K562 (cell line): ENCODE measurements around the gene RCOR1. TPM values are rescaled to one million over a fixed set of nuclear protein-coding genes. Genes with fewer than 3 reads are reported as not detected.

Experiments used
- ATAC-seq: fragments of 200-7000 bp; cut with Tn5 transposase; 3 replicates; pipeline ENCODE4 v1.9.1; 2020; ENCODE audit warnings: moderate library complexity
- BruUV-seq: library from RNA; stranded (reverse); fragments of 400-500 nt; replicated peaks from 2 replicates; lab custom pipeline; 2021; lab: Mats Ljungman, UMichigan
- CTCF ChIA-PET: fragments of 300-600 bp; formaldehyde crosslinking; extraction: SDS; loops from one replicate; lab custom pipeline; 2021; ENCODE audit warnings: low intra/inter-chr PET ratio; lab: Yijun Ruan, JAX
- POLR2A ChIA-PET: fragments of 300-600, 350-650 bp; sonication (Branson Sonifier 250); formaldehyde crosslinking; extraction: SDS; loops from one replicate; lab custom pipeline; 2021; ENCODE audit warnings: antibody characterized with exemption, inconsistent platforms; lab: Yijun Ruan, JAX
- DNase-seq, 4 experiments: peaks; one replicate each; pipeline versions ENCODE4 v3.0.0 to v3.0.0-alpha.2; 2011 to 2018; ENCODE audit warnings: low spot score in 3 of 4, mixed read lengths in 3 of 4; ENCODE audit errors: extremely low read depth in 1 of 4
- FAIRE-seq: peaks from 2 replicates; lab custom pipeline; 2011; peaks lifted over from hg19 to GRCh38; lab: Jason Lieb, UNC
- H2AFZ ChIP-seq: 2 replicates; pipeline ENCODE4 v1.6.0; 2011; ENCODE audit warnings: low read depth, low read length, control low read depth, inconsistent platforms
- H3K27ac ChIP-seq: fragments of 200-600 bp; 3 replicates; pipeline ENCODE4 v1.8.0; 2011; ENCODE audit warnings: low read depth, mild to moderate bottlenecking, control low read depth, inconsistent platforms, low read length, moderate library complexity, mixed read lengths; ENCODE audit errors: extremely low read depth
- H3K27me3 ChIP-seq, 2 experiments: fragments of 300-600 bp in 1 of 2; 2 replicates in 1 of 2; 3 replicates in 1 of 2; pipeline versions ENCODE4 v1.6.0 to v1.8.0; 2011; ENCODE audit warnings: inconsistent platforms in 2 of 2, low read length in 2 of 2, mild to moderate bottlenecking in 1 of 2, mixed read lengths in 1 of 2, moderate library complexity in 1 of 2; ENCODE audit not compliant: control insufficient read depth in 2 of 2, insufficient read depth in 2 of 2
- H3K36me3 ChIP-seq: fragments of 300-600 bp; 3 replicates; pipeline ENCODE4 v1.8.0; 2011; ENCODE audit warnings: mild to moderate bottlenecking, low read length, inconsistent platforms; ENCODE audit not compliant: control insufficient read depth, insufficient read depth
- H3K4me1 ChIP-seq, 2 experiments: fragments of 200-600 bp in 1 of 2; replicated peaks in 1 of 2; 2 replicates in 1 of 2; 3 replicates in 1 of 2; pipeline versions ENCODE4 v1.5.1 to v1.8.0; 2011; ENCODE audit warnings: inconsistent platforms in 2 of 2, low read length in 2 of 2, mild to moderate bottlenecking in 1 of 2, mixed read lengths in 1 of 2, moderate library complexity in 1 of 2; ENCODE audit not compliant: control insufficient read depth in 2 of 2, insufficient read depth in 2 of 2
- H3K4me2 ChIP-seq: 2 replicates; pipeline ENCODE4 v1.6.1; 2011; ENCODE audit warnings: low read length, control low read depth, inconsistent platforms, mixed read lengths; ENCODE audit not compliant: insufficient read depth
- H3K4me3 ChIP-seq: fragments of 200-600 bp; sonication (generic), shearing (Covaris generic); 2 replicates; pipeline ENCODE4 v1.5.1; 2016; ENCODE audit warnings: control low read depth, inconsistent platforms
- H3K79me2 ChIP-seq: fragments of 200-600 bp; 3 replicates; pipeline ENCODE4 v1.8.0; 2011; ENCODE audit warnings: low read length, inconsistent platforms; ENCODE audit not compliant: control insufficient read depth, insufficient read depth
- H3K9ac ChIP-seq, 2 experiments: 2 replicates each; pipeline versions ENCODE4 v1.6.0 to v1.6.1; 2011; ENCODE audit warnings: low read depth in 2 of 2, low read length in 2 of 2, control low read depth in 1 of 2, inconsistent platforms in 1 of 2, mild to moderate bottlenecking in 1 of 2, mixed read lengths in 1 of 2; ENCODE audit not compliant: insufficient read depth in 1 of 2
- H3K9me1 ChIP-seq: one replicate; pipeline ENCODE4 v1.6.0; 2011; ENCODE audit warnings: inconsistent platforms, mild to moderate bottlenecking, low read length, moderate library complexity; ENCODE audit not compliant: control insufficient read depth, insufficient read depth
- H3K9me3 ChIP-seq: replicated peaks from 2 replicates; pipeline ENCODE4 v1.5.1; 2011; ENCODE audit warnings: low read depth, low read length, inconsistent platforms; ENCODE audit not compliant: control insufficient read depth, insufficient read depth
- H4K20me1 ChIP-seq: replicated peaks from 2 replicates; pipeline ENCODE4 v1.6.1; 2011; ENCODE audit warnings: low read length, inconsistent platforms, mixed read lengths; ENCODE audit not compliant: control insufficient read depth, insufficient read depth
- NR2C1 ChIP-seq, 2 experiments: fragments of 450-650 bp; IDR thresholded peaks; 2 replicates each; pipeline ENCODE4 v1.6.1; 2017; ENCODE audit warnings: mild to moderate bottlenecking in 2 of 2, antibody characterized with exemption in 1 of 2, inconsistent platforms in 1 of 2, missing compliant biosample characterization in 1 of 2, missing genetic modification characterization in 1 of 2
- POLR2A ChIP-seq: fragments of 450-650 bp; conservative IDR thresholded peaks from 2 replicates; pipeline ENCODE4 v1.6.1; 2016
- SMARCA5 ChIP-seq: fragments of 450-650 bp; IDR thresholded peaks from 2 replicates; pipeline ENCODE4 v1.6.1; 2016
- SPI1 ChIP-seq: IDR thresholded peaks from 2 replicates; pipeline ENCODE4 v1.6.1; 2011; ENCODE audit warnings: low read depth, low read length, control low read depth, borderline replicate concordance
- ZBTB40 ChIP-seq, 2 experiments: fragments of 450-650 bp in 1 of 2; sonication (generic) in 1 of 2; formaldehyde crosslinking in 1 of 2; IDR thresholded peaks; 2 replicates each; pipeline versions ENCODE4 v1.7.1 to v1.9.0; 2016 to 2022; ENCODE audit warnings: inconsistent platforms in 1 of 2, mild to moderate bottlenecking in 1 of 2, missing genetic modification reagents in 1 of 2
- ZNF175 ChIP-seq: fragments of 200-800 bp; sonication (Bioruptor generic); IDR thresholded peaks from 2 replicates; pipeline ENCODE4 v1.6.1; 2016; ENCODE audit warnings: low read depth, mild to moderate bottlenecking, missing genetic modification characterization, missing compliant biosample characterization
- ZNF316 ChIP-seq: fragments of 450-650 bp; IDR thresholded peaks from 2 replicates; pipeline ENCODE4 v1.6.1; 2016
- ZNF584 ChIP-seq: fragments of 200-800 bp; sonication (Bioruptor generic); IDR thresholded peaks from 2 replicates; pipeline ENCODE4 v1.6.1; 2016; ENCODE audit warnings: low read depth, mild to moderate bottlenecking, missing genetic modification characterization, missing compliant biosample characterization
- WGBS: fragments of 100-300 bp; shearing (Covaris generic); methylation state at CpG from one replicate; pipeline ENCODE4 v1.1.6; 2016; ENCODE audit warnings: low coverage, mixed read lengths; ENCODE audit not compliant: insufficient coverage; ENCODE audit errors: missing lambda C conversion rate; 5-methylcytosine and 5-hydroxymethylcytosine counted together
- in situ Hi-C: fragments of 300-500 bp; cut with MboI; formaldehyde crosslinking; loops from 4 replicates; pipeline ENCODE4 v1.15.0; 2018; ENCODE audit warnings: inconsistent platforms, mixed read lengths
- intact Hi-C: fragments of 100-400 bp; cut with micrococcal nuclease; formaldehyde crosslinking; loops from 2 replicates; pipeline ENCODE4 v1.14.2; 2022
- polyA plus RNA-seq, 8 experiments: library from polyadenylated mRNA; depleted of rRNA in 4 of 8; stranded (reverse) in 5 of 8; unstranded in 3 of 8; fragments of >200 nt; fragmentation: Nextera tagmentation in 2 of 8; fragmentation: Illumina TruSeq in 1 of 8; extraction: Ambion mirVana in 2 of 8; extraction: Trizol in 1 of 8; gene quantifications; 2 replicates each; pipeline versions ENCODE4 v1.2.1 to v1.2.3, GENCODE V29; 2011 to 2014; ENCODE audit warnings: inconsistent platforms in 1 of 8, missing spikeins in 1 of 8
- total RNA-seq, 7 experiments: library from RNA; depleted of rRNA in 6 of 7; stranded (reverse); fragments of >200 nt in 6 of 7; fragmentation: Illumina TruSeq in 2 of 7; extraction: Trizol in 2 of 7; gene quantifications; 2 replicates each; pipeline versions ENCODE4 v1.2.1 to v1.2.3, GENCODE V29; 2011 to 2021; ENCODE audit warnings: low replicate concordance in 1 of 7

RCOR1 gene
- total and polyA plus RNA-seq, 9 of the 15 experiments (the other 6 are each of a cell fraction or from before 2014, with no cell fraction given), result 8.5 to 47.9 (median 20.9) TPM

GRCh38 chr14:102729268-102729667 is 136.8 kb downstream of the RCOR1 start:
- Histone ChIP-seq H3K27ac (no peak overlapping the region), H3K9me1 (no peaks in the 10 kb centered on the region), H4K20me1 (no peaks in the 10 kb centered on the region), H2AFZ (no peak overlapping the region), H3K36me3 (peaks cover 72% of the 10 kb centered on the region; the same call in 2 of the 3 replicates), H3K4me1 (no peaks in the 10 kb centered on the region), H3K4me2 (no peak overlapping the region), H3K27me3 (no peaks in the 10 kb centered on the region), H3K4me3 (no peak overlapping the region), H3K79me2 (no peaks in the 10 kb centered on the region), H3K9me3 (no peaks in the 10 kb centered on the region), H3K9ac (no peak overlapping the region)
- peak; percentile 39; the same call in 1 of the 2 replicates for TF ChIP-seq SPI1
- TF ChIP-seq ZNF175 (CRISPR knock-in tag), result no peak
- FAIRE-seq (no peak), DNase-seq (no peak), ATAC-seq (no peak)
- ChIA-PET POLR2A (interaction anchor here (0.8 kb wide), 1 partner anchor 221 kb away, joined by 3 read pairs; no protein-coding TSS in a partner anchor), CTCF (no interaction called here)
- BruUV-seq, result no TSS peak
- WGBS, result 91% methylated on average over 6 of the region's 6 CpGs
- intact Hi-C loops (no loop called here), in situ Hi-C loops (no loop called here)

- H3K27ac ChIP-seq, result no peak overlapping the region
- BruUV-seq, result no TSS peak
- H3K27me3 ChIP-seq, result no peaks in the 10 kb centered on the region
- DNase-seq (no peak), ATAC-seq (no peak), FAIRE-seq (no peak)
- H3K79me2 ChIP-seq, result no peaks in the 10 kb centered on the region
- ChIA-PET POLR2A (no interaction called here), CTCF (no interaction called here)
- WGBS, result 88% methylated on average over 6 of the region's 8 CpGs
- H4K20me1 ChIP-seq, result no peaks in the 10 kb centered on the region
- H3K4me2 ChIP-seq, result no peak overlapping the region
- H2AFZ ChIP-seq, result no peak overlapping the region
- H3K36me3 ChIP-seq, result peaks cover 67% of the 10 kb centered on the region; the same call in 2 of the 3 replicates
- H3K4me3 ChIP-seq, result no peak overlapping the region
- in situ Hi-C loops, result no loop called here
- intact Hi-C loops, result no loop called here
- no peaks in the 10 kb centered on the region for H3K9me3 ChIP-seq
- no peak overlapping the region for H3K9ac ChIP-seq
- no peaks in the 10 kb centered on the region for H3K4me1 ChIP-seq
- H3K9me1 ChIP-seq, result no peaks in the 10 kb centered on the region
- TF ChIP-seq NR2C1 (IDR thresholded peaks at IDR 0.05), result no peak
- TF ChIP-seq NR2C1 (tag; IDR thresholded peaks at IDR 0.05), result no peak
- TF ChIP-seq ZNF316, result no peak
- TF ChIP-seq POLR2A, result no peak
- no peak for TF ChIP-seq ZBTB40 (IDR thresholded peaks at IDR 0.05)
- TF ChIP-seq ZBTB40 (CRISPR knock-in tag; IDR thresholded peaks at IDR 0.05), result no peak
- no peak for TF ChIP-seq SMARCA5
- no peak for TF ChIP-seq ZNF584 (CRISPR knock-in tag)
These were observed 137.4 kb downstream of the RCOR1 start for GRCh38 chr14:102729825-102730224.
